GM12878 (cell line): ENCODE measurements around the gene PRPF18. TPM values are rescaled to one million over a fixed set of nuclear protein-coding genes. Genes with fewer than 3 reads are reported as not detected.

ENCODE experiments used
- ATAC-seq: fragments of 200-7000 bp; cut with Tn5 transposase; 3 replicates; pipeline ENCODE4 v1.9.1; 2020; ENCODE audit warnings: mild to moderate bottlenecking, moderate library complexity
- BruUV-seq: library from RNA; stranded (reverse); fragments of 400-500 nt; replicated peaks from 2 replicates; lab custom pipeline; 2021; lab: Mats Ljungman, UMichigan
- CTCF ChIA-PET: fragments of 300-600 bp; sonication (Branson Sonifier 250); formaldehyde crosslinking; extraction: SDS; loops from one replicate; lab custom pipeline; 2021; ENCODE audit warnings: inconsistent platforms; lab: Yijun Ruan, JAX
- POLR2A ChIA-PET: fragments of 350-600 bp; formaldehyde crosslinking; extraction: SDS; loops from one replicate; lab custom pipeline; 2021; ENCODE audit warnings: inconsistent platforms; lab: Charles Lee
- RAD21 ChIA-PET: fragments of 300-600 bp; sonication (Branson Sonifier 250); formaldehyde crosslinking; loops from one replicate; lab custom pipeline; 2023; ENCODE audit warnings: antibody characterized with exemption; ENCODE audit not compliant: unreplicated experiment; lab: Charles Lee
- SMC1A ChIA-PET: fragments of 300-600 bp; sonication (Branson Sonifier 250); formaldehyde crosslinking; loops from one replicate; lab custom pipeline; 2023; ENCODE audit not compliant: unreplicated experiment, uncharacterized antibody; lab: Charles Lee
- DNase-seq: peaks from one replicate; pipeline ENCODE4 v3.0.0-alpha.2; 2011; ENCODE audit warnings: low read depth, low spot score
- FAIRE-seq: peaks from 3 replicates; lab custom pipeline; 2011; peaks lifted over from hg19 to GRCh38; lab: Jason Lieb, UNC
- H2AFZ ChIP-seq: 2 replicates; pipeline ENCODE4 v1.6.0; 2011; ENCODE audit warnings: low read depth, low read length, control low read depth; ENCODE audit not compliant: control insufficient read depth
- H3K27ac ChIP-seq: 2 replicates; pipeline ENCODE4 v1.5.1; 2011; ENCODE audit warnings: control low read depth; ENCODE audit not compliant: control insufficient read depth, insufficient read depth
- H3K27me3 ChIP-seq, 2 experiments: replicated peaks in 1 of 2; 2 replicates each; pipeline versions ENCODE4 v1.6.0 to v1.6.1; 2011; ENCODE audit warnings: low read length in 1 of 2; ENCODE audit not compliant: control insufficient read depth in 2 of 2, insufficient read depth in 2 of 2
- H3K36me3 ChIP-seq, 2 experiments: 2 replicates each; pipeline ENCODE4 v1.5.1; 2011; ENCODE audit warnings: low read length in 1 of 2; ENCODE audit not compliant: control insufficient read depth in 2 of 2, insufficient read depth in 2 of 2
- H3K4me1 ChIP-seq: 2 replicates; pipeline ENCODE4 v1.6.1; 2011; ENCODE audit warnings: mild to moderate bottlenecking, low read length, moderate library complexity, mixed read lengths; ENCODE audit not compliant: control insufficient read depth, insufficient read depth
- H3K4me2 ChIP-seq: 2 replicates; pipeline ENCODE4 v1.6.0; 2011; ENCODE audit warnings: control low read depth; ENCODE audit not compliant: control insufficient read depth, insufficient read depth
- H3K4me3 ChIP-seq: fragments of 200-600 bp; sonication (generic); 2 replicates; pipeline ENCODE4 v1.5.1; 2016
- H3K79me2 ChIP-seq: 2 replicates; pipeline ENCODE4 v1.6.0; 2011; ENCODE audit warnings: low read length; ENCODE audit not compliant: control insufficient read depth, insufficient read depth
- H3K9ac ChIP-seq: 2 replicates; pipeline ENCODE4 v1.8.0; 2011; ENCODE audit warnings: low read length, control low read depth, mixed read lengths; ENCODE audit not compliant: control insufficient read depth, insufficient read depth
- H3K9me3 ChIP-seq: replicated peaks from 3 replicates; pipeline ENCODE4 v1.5.1; 2011; ENCODE audit warnings: mild to moderate bottlenecking, low read length; ENCODE audit not compliant: control insufficient read depth, insufficient read depth
- H4K20me1 ChIP-seq: 2 replicates; pipeline ENCODE4 v1.6.0; 2011; ENCODE audit not compliant: control insufficient read depth, insufficient read depth
- ATF7 ChIP-seq: fragments of 450-650 bp; IDR thresholded peaks from 2 replicates; pipeline ENCODE4 v1.6.1; 2016; ENCODE audit warnings: low read depth, mild to moderate bottlenecking
- CBX5 ChIP-seq: sonication (generic); IDR thresholded peaks from 2 replicates; pipeline ENCODE4 v1.6.1; 2016; ENCODE audit warnings: low read depth, moderate library complexity, mild to moderate bottlenecking, inconsistent platforms
- EED ChIP-seq: sonication (generic); IDR thresholded peaks from 2 replicates; pipeline ENCODE4 v1.6.1; 2016; ENCODE audit warnings: antibody characterized with exemption, low read depth
- FOXM1 ChIP-seq: IDR thresholded peaks from 2 replicates; pipeline ENCODE4 v1.6.1; 2012; ENCODE audit warnings: low read depth, mild to moderate bottlenecking, inconsistent platforms, low read length, moderate library complexity
- LARP7 ChIP-seq: fragments of 450-650 bp; IDR thresholded peaks from 2 replicates; pipeline ENCODE4 v1.6.1; 2017; ENCODE audit warnings: mild to moderate bottlenecking
- POU2F2 ChIP-seq: IDR thresholded peaks from 3 replicates; pipeline ENCODE4 v1.6.1; 2011; ENCODE audit warnings: low read depth, mild to moderate bottlenecking, low read length, borderline replicate concordance
- RB1 ChIP-seq: fragments of 450-650 bp; formaldehyde crosslinking; IDR thresholded peaks from 2 replicates; pipeline ENCODE4 v1.6.1; 2017; ENCODE audit warnings: mild to moderate bottlenecking, borderline replicate concordance
- RELB ChIP-seq: fragments of 450-650 bp; IDR thresholded peaks from 2 replicates; pipeline ENCODE4 v1.6.1; 2017; ENCODE audit warnings: low read depth, mild to moderate bottlenecking, moderate library complexity
- RUNX3 ChIP-seq: IDR thresholded peaks from 2 replicates; pipeline ENCODE4 v1.6.1; 2012; ENCODE audit warnings: low read length, inconsistent platforms
- SRF ChIP-seq, 2 experiments: IDR thresholded peaks; 2 replicates each; pipeline ENCODE4 v1.6.1; 2011; ENCODE audit warnings: low read depth in 2 of 2, low read length in 2 of 2, mild to moderate bottlenecking in 1 of 2, moderate library complexity in 1 of 2
- WGBS: methylation state at CpG from one replicate; pipeline ENCODE4 v1.1.6; 2016; ENCODE audit warnings: low lambda C conversion rate; ENCODE audit not compliant: insufficient replicate concordance, insufficient coverage; ENCODE audit errors: missing lambda C conversion rate; 5-methylcytosine and 5-hydroxymethylcytosine counted together
- in situ Hi-C: fragments of 300-500 bp; cut with MboI; formaldehyde crosslinking; loops from 9 replicates; pipeline ENCODE4 v1.14.3; 2018; ENCODE audit warnings: mixed read lengths
- intact Hi-C: fragments of 100-400 bp; cut with micrococcal nuclease; formaldehyde crosslinking; loops from one replicate; pipeline ENCODE4 v1.14.2; 2022; ENCODE audit not compliant: unreplicated experiment
- polyA plus RNA-seq, 11 experiments: library from polyadenylated mRNA; depleted of rRNA in 4 of 11; unstranded in 6 of 11; stranded (reverse) in 5 of 11; fragments of >200 nt; fragmentation: Nextera tagmentation in 4 of 11; fragmentation: Illumina TruSeq in 1 of 11; extraction: Ambion mirVana in 4 of 11; extraction: Trizol in 1 of 11; gene quantifications; 1 replicate in 1 of 11; 2 replicates in 10 of 11; pipeline versions ENCODE4 v1.2.1 to v1.2.3, GENCODE V29; 2011 to 2016; ENCODE audit warnings: inconsistent platforms in 2 of 11, missing spikeins in 2 of 11, low read depth in 1 of 11
- total RNA-seq, 4 experiments: library from RNA; depleted of rRNA in 3 of 4; stranded (reverse); fragments of >200 nt in 3 of 4; fragmentation: Illumina TruSeq in 1 of 4; extraction: Trizol in 1 of 4; gene quantifications; 2 replicates each; pipeline versions ENCODE4 v1.2.1 to v1.2.3, GENCODE V29; 2013 to 2021
- TF ChIP-seq, protein P1 (sequence below): fragments of 450-650 bp; IDR thresholded peaks from 2 replicates; pipeline ENCODE4 v1.6.1; 2014; ENCODE audit warnings: mild to moderate bottlenecking
- TF ChIP-seq, protein P2 (sequence below): fragments of 450-650 bp; IDR thresholded peaks from 2 replicates; pipeline ENCODE4 v1.6.1; 2016; ENCODE audit warnings: mild to moderate bottlenecking, moderate library complexity, borderline replicate concordance
- TF ChIP-seq, protein P3 (sequence below): fragments of 450-650 bp; IDR thresholded peaks from 2 replicates; pipeline ENCODE4 v1.6.1; 2018; ENCODE audit warnings: borderline replicate concordance, mild to moderate bottlenecking; ENCODE audit not compliant: partially characterized antibody

PRPF18 gene
- total and polyA plus RNA-seq, 10 of the 15 experiments (the other 5 are each of a cell fraction or from before 2014, with no cell fraction given), result 15.6 to 35.8 (median 28.8) TPM

- Histone ChIP-seq H3K4me2 (no peak overlapping the region), H3K4me1 (no peaks in the 10 kb centered on the region), H3K9me3 (no peaks in the 10 kb centered on the region), H3K4me3 (no peak overlapping the region), H3K27me3 (no peaks in the 10 kb centered on the region), H3K27ac (no peak overlapping the region), H4K20me1 (no peaks in the 10 kb centered on the region), H3K9ac (no peak overlapping the region), H3K79me2 (no peaks in the 10 kb centered on the region), H3K36me3 (peaks cover 24 to 57% of the 10 kb centered on the region in 2 experiments), H2AFZ (no peak overlapping the region)
- ATAC-seq, result no peak
- ChIA-PET SMC1A (interaction anchor here (0.6 to 1.6 kb wide), 2 partner anchors 80 to 132 kb away, joined by 3 read pairs; no protein-coding TSS in a partner anchor), CTCF (interaction anchor here (1.2 kb wide), 1 partner anchor 9 kb away, joined by 3 read pairs; no protein-coding TSS in a partner anchor), POLR2A (no interaction called here), RAD21 (no interaction called here)
- FAIRE-seq, result no peak
- no peak for DNase-seq
- intact Hi-C loops (no loop called here), in situ Hi-C loops (no loop called here)
- BruUV-seq, result no TSS peak
- 92% methylated on average over 5 of the region's 5 CpGs for WGBS
- no peak for TF ChIP-seq POU2F2
- TF ChIP-seq CBX5, result no peak
- TF ChIP-seq, protein P1, sequence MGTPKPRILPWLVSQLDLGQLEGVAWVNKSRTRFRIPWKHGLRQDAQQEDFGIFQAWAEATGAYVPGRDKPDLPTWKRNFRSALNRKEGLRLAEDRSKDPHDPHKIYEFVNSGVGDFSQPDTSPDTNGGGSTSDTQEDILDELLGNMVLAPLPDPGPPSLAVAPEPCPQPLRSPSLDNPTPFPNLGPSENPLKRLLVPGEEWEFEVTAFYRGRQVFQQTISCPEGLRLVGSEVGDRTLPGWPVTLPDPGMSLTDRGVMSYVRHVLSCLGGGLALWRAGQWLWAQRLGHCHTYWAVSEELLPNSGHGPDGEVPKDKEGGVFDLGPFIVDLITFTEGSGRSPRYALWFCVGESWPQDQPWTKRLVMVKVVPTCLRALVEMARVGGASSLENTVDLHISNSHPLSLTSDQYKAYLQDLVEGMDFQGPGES, result no peak
- TF ChIP-seq RUNX3, result no peak
- TF ChIP-seq SRF (IDR thresholded peaks at IDR 0.05; ENCODE audit: low read depth in 2 of 2, low read length in 2 of 2), result no peak
- no peak for TF ChIP-seq RELB
- no peak for TF ChIP-seq LARP7
- no peak for TF ChIP-seq ATF7
- TF ChIP-seq, protein P2, sequence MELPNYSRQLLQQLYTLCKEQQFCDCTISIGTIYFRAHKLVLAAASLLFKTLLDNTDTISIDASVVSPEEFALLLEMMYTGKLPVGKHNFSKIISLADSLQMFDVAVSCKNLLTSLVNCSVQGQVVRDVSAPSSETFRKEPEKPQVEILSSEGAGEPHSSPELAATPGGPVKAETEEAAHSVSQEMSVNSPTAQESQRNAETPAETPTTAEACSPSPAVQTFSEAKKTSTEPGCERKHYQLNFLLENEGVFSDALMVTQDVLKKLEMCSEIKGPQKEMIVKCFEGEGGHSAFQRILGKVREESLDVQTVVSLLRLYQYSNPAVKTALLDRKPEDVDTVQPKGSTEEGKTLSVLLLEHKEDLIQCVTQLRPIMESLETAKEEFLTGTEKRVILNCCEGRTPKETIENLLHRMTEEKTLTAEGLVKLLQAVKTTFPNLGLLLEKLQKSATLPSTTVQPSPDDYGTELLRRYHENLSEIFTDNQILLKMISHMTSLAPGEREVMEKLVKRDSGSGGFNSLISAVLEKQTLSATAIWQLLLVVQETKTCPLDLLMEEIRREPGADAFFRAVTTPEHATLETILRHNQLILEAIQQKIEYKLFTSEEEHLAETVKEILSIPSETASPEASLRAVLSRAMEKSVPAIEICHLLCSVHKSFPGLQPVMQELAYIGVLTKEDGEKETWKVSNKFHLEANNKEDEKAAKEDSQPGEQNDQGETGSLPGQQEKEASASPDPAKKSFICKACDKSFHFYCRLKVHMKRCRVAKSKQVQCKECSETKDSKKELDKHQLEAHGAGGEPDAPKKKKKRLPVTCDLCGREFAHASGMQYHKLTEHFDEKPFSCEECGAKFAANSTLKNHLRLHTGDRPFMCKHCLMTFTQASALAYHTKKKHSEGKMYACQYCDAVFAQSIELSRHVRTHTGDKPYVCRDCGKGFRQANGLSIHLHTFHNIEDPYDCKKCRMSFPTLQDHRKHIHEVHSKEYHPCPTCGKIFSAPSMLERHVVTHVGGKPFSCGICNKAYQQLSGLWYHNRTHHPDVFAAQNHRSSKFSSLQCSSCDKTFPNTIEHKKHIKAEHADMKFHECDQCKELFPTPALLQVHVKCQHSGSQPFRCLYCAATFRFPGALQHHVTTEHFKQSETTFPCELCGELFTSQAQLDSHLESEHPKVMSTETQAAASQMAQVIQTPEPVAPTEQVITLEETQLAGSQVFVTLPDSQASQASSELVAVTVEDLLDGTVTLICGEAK, result no peak
- TF ChIP-seq EED, result no peak
- TF ChIP-seq, protein P3, sequence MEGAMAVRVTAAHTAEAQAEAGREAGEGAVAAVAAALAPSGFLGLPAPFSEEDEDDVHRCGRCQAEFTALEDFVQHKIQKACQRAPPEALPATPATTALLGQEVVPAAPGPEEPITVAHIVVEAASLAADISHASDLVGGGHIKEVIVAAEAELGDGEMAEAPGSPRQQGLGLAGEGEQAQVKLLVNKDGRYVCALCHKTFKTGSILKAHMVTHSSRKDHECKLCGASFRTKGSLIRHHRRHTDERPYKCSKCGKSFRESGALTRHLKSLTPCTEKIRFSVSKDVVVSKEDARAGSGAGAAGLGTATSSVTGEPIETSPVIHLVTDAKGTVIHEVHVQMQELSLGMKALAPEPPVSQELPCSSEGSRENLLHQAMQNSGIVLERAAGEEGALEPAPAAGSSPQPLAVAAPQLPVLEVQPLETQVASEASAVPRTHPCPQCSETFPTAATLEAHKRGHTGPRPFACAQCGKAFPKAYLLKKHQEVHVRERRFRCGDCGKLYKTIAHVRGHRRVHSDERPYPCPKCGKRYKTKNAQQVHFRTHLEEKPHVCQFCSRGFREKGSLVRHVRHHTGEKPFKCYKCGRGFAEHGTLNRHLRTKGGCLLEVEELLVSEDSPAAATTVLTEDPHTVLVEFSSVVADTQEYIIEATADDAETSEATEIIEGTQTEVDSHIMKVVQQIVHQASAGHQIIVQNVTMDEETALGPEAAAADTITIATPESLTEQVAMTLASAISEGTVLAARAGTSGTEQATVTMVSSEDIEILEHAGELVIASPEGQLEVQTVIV, result no peak
- TF ChIP-seq FOXM1, result no peak
- no peak for TF ChIP-seq RB1
Observed at GRCh38 chr10:13650961-13651360, 64.2 kb downstream of the PRPF18 start.
